ENCODE data around the gene PDCD5. TPM values are rescaled to one million over a fixed set of nuclear protein-coding genes. Genes with fewer than 3 reads are reported as not detected.
A peak's percentile ranks its signal among the peaks of the same experiment; 100 is the strongest.

Gene PDCD5
- total and polyA plus RNA-seq, 12 donors, result 56.4 to 274 (median 106) TPM

GRCh38 chr19:32595491-32595890 is 14.5 kb downstream of the PDCD5 start:
- no peaks in the 10 kb centered on the region for H3K9me3 ChIP-seq (replicated peaks in 1 of 3)
- WGBS, 4 donors, result 92 to 99% (median 96%) methylated on average over 6 of the region's 6 CpGs
- no peak overlapping the region for H3K4me3 ChIP-seq
- TF ChIP-seq POLR2A (IDR thresholded peaks at IDR 0.05) (no peak), CTCF (IDR thresholded peaks at IDR 0.05) (no peak)
- no peaks in the 10 kb centered on the region for H3K4me1 ChIP-seq (replicated peaks in 1 of 2)
- no peak for DNase-seq
- intact Hi-C loops (cut with DNase I), result no loop called here
- H3K27ac ChIP-seq, result no peak overlapping the region
- H3K36me3 ChIP-seq (replicated peaks in 1 of 2), result peaks cover 0 to 44% of the 10 kb centered on the region in 2 donors
- no peaks in the 10 kb centered on the region for H3K27me3 ChIP-seq

- Histone ChIP-seq H3K4me1 (replicated peaks in 1 of 2) (no peaks in the 10 kb centered on the region), H3K9me3 (replicated peaks in 1 of 3) (no peaks in the 10 kb centered on the region), H3K27ac (no peak overlapping the region), H3K36me3 (replicated peaks in 1 of 2) (peaks cover 0 to 67% of the 10 kb centered on the region in 2 donors), H3K27me3 (no peaks in the 10 kb centered on the region), H3K4me3 (no peak overlapping the region)
- no peak for DNase-seq
- WGBS, 4 donors, result 92 to 99% (median 94%) methylated on average over 9 to 11 of the region's 11 CpGs
- intact Hi-C loops (cut with DNase I), result no loop called here
- TF ChIP-seq POLR2A (IDR thresholded peaks at IDR 0.05), result no peak
Measured at GRCh38 chr19:32598022-32598421, 17.0 kb downstream of the PDCD5 start.

GRCh38 chr19:32599258-32599657 is 18.3 kb downstream of the PDCD5 start:
- Histone ChIP-seq H3K36me3 (replicated peaks in 1 of 2) (peaks cover 0 to 75% of the 10 kb centered on the region in 2 donors), H3K4me1 (replicated peaks in 1 of 2) (no peaks in the 10 kb centered on the region), H3K4me3 (no peak overlapping the region), H3K27ac (no peak overlapping the region), H3K9me3 (replicated peaks in 1 of 3) (no peaks in the 10 kb centered on the region), H3K27me3 (no peaks in the 10 kb centered on the region)
- 86 to 88% (median 87%) methylated on average over 6 of the region's 6 CpGs for WGBS, 4 donors
- no peak for TF ChIP-seq CTCF (IDR thresholded peaks at IDR 0.05)
- TF ChIP-seq POLR2A (IDR thresholded peaks at IDR 0.05), result no peak
- intact Hi-C loops (cut with DNase I), result no loop called here
- DNase-seq, result no peak

GRCh38 chr19:32599736-32600157 is 18.8 kb downstream of the PDCD5 start:
- peaks cover 0 to 73% of the 10 kb centered on the region in 2 donors for H3K36me3 ChIP-seq (replicated peaks in 1 of 2)
- 8 to 14% (median 11%) methylated on average over 2 of the region's 2 CpGs for WGBS, 4 donors
- H3K27me3 ChIP-seq, result no peaks in the 10 kb centered on the region
- peak in 5 of 7 donors; percentile 21 to 44 (median 27) for DNase-seq
- H3K4me1 ChIP-seq (replicated peaks in 1 of 2), result no peaks in the 10 kb centered on the region
- TF ChIP-seq CTCF (IDR thresholded peaks at IDR 0.05), result peak; percentile 65 to 91 (median 74)
- no peak for TF ChIP-seq POLR2A (IDR thresholded peaks at IDR 0.05)
- intact Hi-C loops (cut with DNase I), result no loop called here
- no peak overlapping the region for H3K27ac ChIP-seq
- no peaks in the 10 kb centered on the region for H3K9me3 ChIP-seq (replicated peaks in 1 of 3)
- H3K4me3 ChIP-seq, result no peak overlapping the region

- WGBS, 4 donors, result 92 to 98% (median 96%) methylated on average over 14 of the region's 14 CpGs
- intact Hi-C loops (cut with DNase I), result no loop called here
- no peak for DNase-seq
- TF ChIP-seq POLR2A (IDR thresholded peaks at IDR 0.05) (no peak), CTCF (IDR thresholded peaks at IDR 0.05) (no peak)
- Histone ChIP-seq H3K4me3 (no peak overlapping the region), H3K36me3 (replicated peaks in 1 of 2) (peaks cover 0 to 72% of the 10 kb centered on the region in 2 donors), H3K4me1 (replicated peaks in 1 of 2) (no peaks in the 10 kb centered on the region), H3K9me3 (replicated peaks in 1 of 3) (no peaks in the 10 kb centered on the region), H3K27ac (no peak overlapping the region), H3K27me3 (no peaks in the 10 kb centered on the region)
Measured at GRCh38 chr19:32603961-32604360, 23.0 kb downstream of the PDCD5 start.

All from adrenal gland (tissue), 12 donors.